HG03060 (cell line): Measurements from ENCODE around the gene MBNL2.

Experiments
- ATAC-seq: cut with Tn5 transposase; IDR thresholded peaks from one replicate; pipeline ENCODE4 v1.9.1; 2021; ENCODE audit warnings: low read depth, moderate number of reproducible peaks; ENCODE audit not compliant: unreplicated experiment

Gene MBNL2, protein sequence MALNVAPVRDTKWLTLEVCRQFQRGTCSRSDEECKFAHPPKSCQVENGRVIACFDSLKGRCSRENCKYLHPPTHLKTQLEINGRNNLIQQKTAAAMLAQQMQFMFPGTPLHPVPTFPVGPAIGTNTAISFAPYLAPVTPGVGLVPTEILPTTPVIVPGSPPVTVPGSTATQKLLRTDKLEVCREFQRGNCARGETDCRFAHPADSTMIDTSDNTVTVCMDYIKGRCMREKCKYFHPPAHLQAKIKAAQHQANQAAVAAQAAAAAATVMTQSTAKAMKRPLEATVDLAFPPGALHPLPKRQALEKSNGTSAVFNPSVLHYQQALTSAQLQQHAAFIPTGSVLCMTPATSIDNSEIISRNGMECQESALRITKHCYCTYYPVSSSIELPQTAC

GRCh38 chr13:97221989-97222700, at the start of gene MBNL2:
MBNL2 (plus strand) TSS chr13:97222333; CDS start chr13:97276236, 53,903 bp downstream.
- peak; percentile 91 for ATAC-seq

DNA sequence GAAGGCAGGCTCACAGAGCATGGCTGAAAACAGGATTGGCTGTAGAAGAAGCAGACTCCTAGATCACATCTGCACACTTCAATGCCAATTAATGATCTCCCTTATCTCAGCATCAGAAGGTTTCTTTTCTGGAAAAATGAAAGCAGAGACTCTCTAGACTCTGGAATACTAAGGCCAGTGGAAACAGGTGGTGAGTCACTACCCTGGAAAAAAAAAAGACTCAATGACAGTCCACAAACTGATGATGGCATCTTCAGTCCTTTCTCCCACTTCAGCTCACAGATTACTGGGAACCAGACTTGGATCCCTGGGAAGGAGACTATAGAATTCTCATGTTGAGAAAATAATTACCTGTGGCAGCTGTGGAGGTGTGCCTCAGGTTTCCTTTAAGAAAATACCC, 47.5 kb upstream of the MBNL2 start:
- no peak for ATAC-seq

DNA sequence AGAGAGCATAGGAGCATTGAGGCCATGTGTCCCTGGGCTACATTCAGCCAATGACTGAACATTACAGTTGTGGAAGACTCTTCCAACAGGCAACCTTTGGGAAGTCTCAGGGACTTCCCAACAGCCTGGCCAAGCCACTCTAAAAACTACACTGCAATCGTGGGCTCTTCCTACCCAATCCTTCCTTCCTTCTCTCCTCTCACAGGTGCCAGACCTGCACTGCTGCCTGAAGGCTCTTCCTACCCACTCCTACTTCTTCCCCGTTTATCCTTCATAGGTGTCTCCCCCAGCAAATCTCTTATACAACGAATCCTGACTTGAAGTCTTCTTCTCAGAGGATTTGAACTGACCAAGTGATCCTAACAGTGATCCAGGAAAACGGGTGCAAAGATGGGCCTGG, 47.1 kb upstream of the MBNL2 start:
- no peak for ATAC-seq

DNA sequence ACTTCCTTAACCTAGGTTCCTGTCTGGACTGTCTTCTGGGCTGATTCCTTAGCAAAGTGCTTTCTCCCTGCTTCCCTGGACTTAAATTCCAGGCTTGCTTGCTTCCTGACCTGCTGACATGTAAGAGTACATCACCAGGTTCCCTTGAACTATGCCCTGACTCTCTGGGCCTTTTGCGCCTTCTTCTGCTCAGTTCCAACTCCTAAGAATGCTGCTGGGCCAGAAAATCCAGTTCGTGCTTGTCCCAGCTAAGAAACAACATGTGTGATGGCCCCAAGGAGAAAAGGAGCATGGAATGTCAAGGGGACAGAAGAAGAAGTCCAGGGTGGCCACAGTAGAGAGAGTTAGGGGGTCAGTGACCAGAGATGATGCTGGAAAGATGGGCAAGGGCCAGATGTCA, 42.6 kb upstream of the MBNL2 start:
- ATAC-seq = no peak

GRCh38 chr13:97182111-97182890, 39.8 kb upstream of the MBNL2 start:
- ATAC-seq = no peak

- no peak for ATAC-seq
These were observed 36.8 kb upstream of the MBNL2 start for GRCh38 chr13:97185291-97185690.

- ATAC-seq = no peak
These were observed 36.4 kb upstream of the MBNL2 start for GRCh38 chr13:97185751-97186150.

- no peak for ATAC-seq
These were observed 33.9 kb upstream of the MBNL2 start for GRCh38 chr13:97188207-97188606.

- ATAC-seq = no peak
These were observed 32.2 kb upstream of the MBNL2 start for GRCh38 chr13:97189928-97190327.

DNA sequence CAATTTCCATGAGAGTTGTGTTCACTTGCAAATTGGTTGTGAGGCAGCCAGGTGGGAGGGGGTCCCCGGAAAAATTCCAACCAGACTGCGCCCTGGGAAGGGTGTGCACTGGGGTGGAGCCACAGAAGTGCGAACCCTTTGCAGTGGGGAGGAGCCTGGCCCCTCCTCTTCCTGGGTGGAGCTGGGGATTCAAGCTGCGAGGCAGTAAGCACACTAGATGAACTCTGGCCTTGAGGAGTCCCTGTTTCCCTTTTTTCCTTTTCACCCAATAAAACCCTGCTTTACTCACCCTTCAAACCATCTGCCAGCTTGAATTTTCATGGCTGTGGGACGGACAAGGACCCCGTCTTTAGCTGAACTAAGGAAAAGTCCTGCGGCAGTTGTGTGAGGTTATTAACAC, 31.0 kb upstream of the MBNL2 start:
- no peak for ATAC-seq

DNA sequence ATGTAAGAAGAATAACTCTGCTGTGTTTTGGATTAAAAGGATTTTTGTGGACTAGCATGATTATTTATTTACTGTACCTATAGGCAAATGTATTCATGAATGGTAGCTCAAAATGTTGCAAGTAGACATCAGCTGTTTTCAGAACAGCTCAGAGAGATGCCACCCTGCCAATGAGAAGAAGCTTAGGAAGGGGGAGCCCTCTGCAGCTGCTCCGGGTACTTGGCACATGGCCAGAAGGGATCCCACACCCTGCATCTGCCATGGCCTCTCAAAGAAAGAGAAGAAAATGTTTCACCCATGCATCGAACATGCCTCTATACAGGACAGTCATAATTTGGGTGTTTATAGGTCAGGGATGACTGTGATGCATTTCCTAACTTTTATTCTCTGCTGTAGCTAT, 30.5 kb upstream of the MBNL2 start:
- ATAC-seq = no peak

GRCh38 chr13:97192166-97192565, 30.0 kb upstream of the MBNL2 start:
- no peak for ATAC-seq

GRCh38 chr13:97193577-97193976, 28.6 kb upstream of the MBNL2 start:
- no peak for ATAC-seq

- no peak for ATAC-seq
These were observed 27.7 kb upstream of the MBNL2 start for GRCh38 chr13:97194479-97194878.

GRCh38 chr13:97196340-97196739, 25.8 kb upstream of the MBNL2 start:
- no peak for ATAC-seq

DNA sequence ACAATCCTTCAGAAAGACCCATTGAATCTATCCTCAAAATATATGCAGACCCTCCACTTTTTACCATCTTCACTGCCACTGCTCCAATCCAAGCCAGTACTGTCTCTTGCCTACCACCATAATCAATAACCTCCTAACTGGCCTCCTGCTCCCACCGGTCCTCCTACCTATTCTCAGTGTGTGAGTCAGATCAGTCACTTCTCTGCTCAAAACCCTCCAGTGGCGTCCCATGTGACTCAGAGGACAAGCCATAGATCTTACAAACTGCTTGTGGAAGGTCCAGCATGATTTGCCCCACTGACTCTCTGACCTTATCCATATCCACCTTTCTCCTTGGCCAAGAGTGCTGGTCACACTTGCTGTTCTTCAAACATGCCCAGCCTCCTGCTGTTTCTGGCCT, 23.4 kb upstream of the MBNL2 start:
- ATAC-seq = no peak

GRCh38 chr13:97199451-97199850, 22.7 kb upstream of the MBNL2 start:
- no peak for ATAC-seq

DNA sequence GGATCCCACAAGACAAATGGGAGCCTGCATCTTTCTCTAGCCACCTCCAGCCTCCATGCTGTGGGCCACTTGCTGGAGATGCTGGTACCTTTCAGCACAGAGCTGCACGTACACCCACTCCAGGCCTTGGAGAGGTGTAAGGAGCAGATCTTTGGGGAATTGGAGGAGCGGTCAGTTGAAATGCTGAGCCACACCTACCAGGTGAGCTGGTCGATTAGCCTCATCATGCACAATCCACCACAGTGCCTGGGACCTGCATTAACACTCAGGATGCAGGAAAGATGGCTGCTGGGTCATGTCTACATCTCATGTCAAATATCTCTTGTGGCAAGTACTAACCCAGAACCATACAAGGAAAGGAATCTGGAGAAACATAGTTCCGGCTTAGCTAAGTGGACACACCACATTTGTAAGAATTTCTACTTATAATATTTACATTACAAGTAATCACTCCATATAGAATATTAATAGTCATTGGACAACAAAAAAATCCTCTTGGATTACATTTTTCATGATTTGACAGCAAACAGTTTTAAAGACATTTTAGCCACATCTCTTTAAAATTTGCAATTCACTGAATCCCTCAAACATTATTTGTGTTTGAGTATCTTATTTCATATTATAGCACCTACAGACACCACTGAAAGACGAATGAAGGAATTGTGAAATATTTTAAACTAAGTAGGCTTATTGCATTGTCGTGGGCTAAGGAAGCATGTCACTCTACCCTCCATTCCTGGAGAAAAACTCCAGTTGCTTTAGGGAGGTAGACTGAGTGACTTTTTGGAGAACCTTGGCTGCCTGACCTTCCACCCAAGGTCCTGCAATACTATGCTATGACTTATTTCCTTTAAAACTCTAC, 21.8 kb upstream of the MBNL2 start:
- no peak for ATAC-seq

DNA sequence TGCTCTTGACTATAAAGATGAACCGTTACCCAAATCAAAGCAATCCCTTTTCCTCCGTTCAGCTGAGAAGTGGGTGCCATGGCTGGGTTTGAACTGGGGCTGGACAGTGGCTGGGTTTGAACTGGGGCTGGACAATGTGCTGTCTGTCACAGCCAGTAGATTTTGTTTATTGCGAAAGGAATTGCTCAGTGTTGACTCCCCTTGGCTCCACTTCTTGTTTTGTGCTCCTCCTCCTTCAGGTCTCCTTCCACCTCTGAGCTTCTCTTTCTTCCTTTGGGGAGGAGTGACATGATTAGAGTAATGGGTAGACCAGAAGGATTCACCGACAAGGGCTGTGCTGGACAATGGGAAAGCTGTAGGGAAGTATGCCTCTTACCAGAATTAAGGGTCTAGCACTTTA, 19.4 kb upstream of the MBNL2 start:
- ATAC-seq = no peak

- ATAC-seq = no peak
These were observed 16.7 kb upstream of the MBNL2 start for GRCh38 chr13:97205465-97205864.
